GM12892 (cell line): Measurements from ENCODE around the gene C16orf90.

Experiments
- POLR2A ChIP-seq: IDR thresholded peaks from 2 replicates; pipeline ENCODE4 v1.6.1; 2011; ENCODE audit warnings: low read depth, low read length, control low read depth
- POLR2AphosphoS5 ChIP-seq: IDR thresholded peaks from 2 replicates; pipeline ENCODE4 v1.6.1; 2011; ENCODE audit warnings: low read depth, low read length, control low read depth

- TF ChIP-seq POLR2AphosphoS5: no peak
- no peak for TF ChIP-seq POLR2A
Observed at GRCh38 chr16:3496386-3496785, 1.1 kb upstream of the C16orf90 start.
